Measurements from ENCODE around the gene ZBTB11.
"Not testable (repeated sequence)": the region's sequence is repeated elsewhere in the genome, so short reads cannot be mapped to it uniquely, and the experiment has no call there.

The ZBTB11 gene

GRCh38 chr3:101676765-101677435, at the start of gene ZBTB11:
Gene ZBTB11 (minus strand): TSS chr3:101677132. CDS start chr3:101676914, 218 bp downstream.
- peak; percentile 99 for DNase-seq (ENCODE audit: low read depth)

- no peak for DNase-seq (ENCODE audit: low read depth)
Observed at GRCh38 chr3:101725890-101726275, 49.0 kb upstream of the ZBTB11 start.

- no peak for DNase-seq (ENCODE audit: low read depth)
Observed at GRCh38 chr3:101725194-101725889, 48.4 kb upstream of the ZBTB11 start.

- peak; percentile 80 for DNase-seq (ENCODE audit: low read depth)
Observed at GRCh38 chr3:101724329-101725193, 47.6 kb upstream of the ZBTB11 start, which contains the start of gene CEP97. Gene CEP97 (plus strand): TSS chr3:101724614. CDS start chr3:101724677, 63 bp downstream.

- no peak for DNase-seq (ENCODE audit: low read depth)
Observed at GRCh38 chr3:101722394-101723173, 45.7 kb upstream of the ZBTB11 start.

GRCh38 chr3:101720851-101721840, 44.2 kb upstream of the ZBTB11 start:
- DNase-seq (ENCODE audit: low read depth) = no peak

- no peak for DNase-seq (ENCODE audit: low read depth)
Observed at GRCh38 chr3:101719604-101720185, 42.8 kb upstream of the ZBTB11 start.

- no peak for DNase-seq (ENCODE audit: low read depth)
Observed at GRCh38 chr3:101718455-101718854, 41.5 kb upstream of the ZBTB11 start.

- DNase-seq (ENCODE audit: low read depth) = no peak
Observed at GRCh38 chr3:101709126-101709525, 32.2 kb upstream of the ZBTB11 start.

- not testable (repeated sequence) for DNase-seq (ENCODE audit: low read depth)
Observed at GRCh38 chr3:101704639-101705038, 27.7 kb upstream of the ZBTB11 start.

GRCh38 chr3:101703169-101703568, 26.2 kb upstream of the ZBTB11 start:
- no peak for DNase-seq (ENCODE audit: low read depth)

GRCh38 chr3:101702726-101703125, 25.8 kb upstream of the ZBTB11 start:
- no peak for DNase-seq (ENCODE audit: low read depth)

GRCh38 chr3:101701696-101702634, 25.0 kb upstream of the ZBTB11 start:
- DNase-seq (ENCODE audit: low read depth) = no peak

- DNase-seq (ENCODE audit: low read depth) = no peak
Observed at GRCh38 chr3:101695779-101696372, 18.9 kb upstream of the ZBTB11 start.

GRCh38 chr3:101694836-101695235, 17.9 kb upstream of the ZBTB11 start:
- not testable (repeated sequence) for DNase-seq (ENCODE audit: low read depth)

GRCh38 chr3:101693540-101693939, 16.6 kb upstream of the ZBTB11 start:
- not testable (repeated sequence) for DNase-seq (ENCODE audit: low read depth)

- DNase-seq (ENCODE audit: low read depth) = not testable (repeated sequence)
Observed at GRCh38 chr3:101691685-101692671, 15.0 kb upstream of the ZBTB11 start.
